ENCODE measurements around the gene FRAT1. TPM values are rescaled to one million over a fixed set of nuclear protein-coding genes. Genes with fewer than 3 reads are reported as not detected.

FRAT1 gene
- total and polyA plus RNA-seq, 2 of the 13 experiments (the other 11 are each of a cell fraction or from before 2014, with no cell fraction given) = 1.7 to 2.3 TPM

DNA sequence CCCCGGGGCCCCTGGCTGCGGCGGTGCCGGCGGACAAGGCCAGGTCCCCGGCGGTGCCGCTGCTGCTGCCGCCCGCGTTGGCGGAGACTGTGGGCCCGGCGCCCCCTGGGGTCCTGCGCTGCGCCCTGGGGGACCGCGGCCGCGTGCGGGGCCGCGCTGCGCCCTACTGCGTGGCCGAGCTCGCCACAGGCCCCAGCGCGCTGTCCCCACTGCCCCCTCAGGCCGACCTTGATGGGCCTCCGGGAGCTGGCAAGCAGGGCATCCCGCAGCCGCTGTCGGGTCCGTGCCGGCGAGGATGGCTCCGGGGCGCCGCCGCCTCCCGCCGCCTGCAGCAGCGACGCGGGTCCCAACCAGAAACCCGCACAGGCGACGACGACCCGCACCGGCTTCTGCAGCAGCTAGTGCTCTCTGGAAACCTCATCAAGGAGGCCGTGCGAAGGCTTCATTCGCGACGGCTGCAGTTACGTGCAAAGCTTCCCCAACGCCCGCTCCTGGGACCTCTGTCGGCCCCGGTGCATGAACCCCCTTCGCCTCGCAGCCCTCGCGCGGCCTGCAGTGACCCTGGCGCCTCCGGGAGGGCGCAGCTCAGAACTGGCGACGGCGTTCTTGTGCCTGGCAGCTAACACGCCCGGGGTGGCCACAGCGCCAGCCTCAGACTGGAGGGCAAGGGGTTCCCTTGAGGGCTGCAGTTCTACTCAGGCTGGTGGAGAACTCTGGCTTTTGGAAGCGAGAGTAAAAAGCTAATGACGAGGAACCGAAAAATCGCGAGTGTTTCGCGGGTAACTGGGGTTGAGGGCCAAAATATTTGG is 804 bp downstream of the FRAT1 start (continued):
- TF ChIP-seq, protein P1, sequence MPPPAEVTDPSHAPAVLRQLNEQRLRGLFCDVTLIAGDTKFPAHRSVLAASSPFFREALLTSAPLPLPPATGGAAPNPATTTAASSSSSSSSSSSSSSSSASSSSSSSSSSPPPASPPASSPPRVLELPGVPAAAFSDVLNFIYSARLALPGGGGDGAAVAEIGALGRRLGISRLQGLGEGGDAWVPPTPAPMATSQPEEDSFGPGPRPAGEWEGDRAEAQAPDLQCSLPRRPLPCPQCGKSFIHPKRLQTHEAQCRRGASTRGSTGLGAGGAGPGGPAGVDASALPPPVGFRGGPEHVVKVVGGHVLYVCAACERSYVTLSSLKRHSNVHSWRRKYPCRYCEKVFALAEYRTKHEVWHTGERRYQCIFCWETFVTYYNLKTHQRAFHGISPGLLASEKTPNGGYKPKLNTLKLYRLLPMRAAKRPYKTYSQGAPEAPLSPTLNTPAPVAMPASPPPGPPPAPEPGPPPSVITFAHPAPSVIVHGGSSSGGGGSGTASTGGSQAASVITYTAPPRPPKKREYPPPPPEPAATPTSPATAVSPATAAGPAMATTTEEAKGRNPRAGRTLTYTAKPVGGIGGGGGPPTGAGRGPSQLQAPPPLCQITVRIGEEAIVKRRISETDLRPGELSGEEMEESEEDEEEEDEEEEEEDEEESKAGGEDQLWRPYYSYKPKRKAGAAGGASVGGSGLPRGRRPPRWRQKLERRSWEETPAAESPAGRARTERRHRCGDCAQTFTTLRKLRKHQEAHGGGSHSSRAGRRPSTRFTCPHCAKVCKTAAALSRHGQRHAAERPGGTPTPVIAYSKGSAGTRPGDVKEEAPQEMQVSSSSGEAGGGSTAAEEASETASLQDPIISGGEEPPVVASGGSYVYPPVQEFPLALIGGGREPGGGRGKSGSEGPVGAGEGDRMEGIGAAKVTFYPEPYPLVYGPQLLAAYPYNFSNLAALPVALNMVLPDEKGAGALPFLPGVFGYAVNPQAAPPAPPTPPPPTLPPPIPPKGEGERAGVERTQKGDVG (CRISPR knock-in tag; IDR thresholded peaks at IDR 0.05; ENCODE audit: borderline replicate concordance) = peak; percentile 42; the same call in 1 of the 2 replicates
- TF ChIP-seq RXRB (CRISPR knock-in tag; IDR thresholded peaks at IDR 0.05; ENCODE audit: borderline replicate concordance) = peak; percentile 13; the same call in 1 of the 2 replicates
- TF ChIP-seq ZEB1 (IDR thresholded peaks at IDR 0.05; ENCODE audit: insufficient replicate concordance, low read depth) = no peak
- TF ChIP-seq KMT2A (CRISPR knock-in tag; IDR thresholded peaks at IDR 0.05) = peak; percentile 75; the same call in 1 of the 2 replicates
- peak; percentile 59; the same call in 1 of the 2 replicates for TF ChIP-seq ZNF770 (CRISPR knock-in tag; IDR thresholded peaks at IDR 0.05)
- no peak for TF ChIP-seq ZNF720 (CRISPR knock-in tag; IDR thresholded peaks at IDR 0.05)
- no peak for TF ChIP-seq ZBTB33 (CRISPR knock-in tag; IDR thresholded peaks at IDR 0.05)
- TF ChIP-seq ZNF709 (CRISPR knock-in tag; IDR thresholded peaks at IDR 0.05) = peak; percentile 72
- peak; percentile 21; the same call in 1 of the 2 replicates for TF ChIP-seq ZNF547 (CRISPR knock-in tag; IDR thresholded peaks at IDR 0.05)
- TF ChIP-seq, protein P2, sequence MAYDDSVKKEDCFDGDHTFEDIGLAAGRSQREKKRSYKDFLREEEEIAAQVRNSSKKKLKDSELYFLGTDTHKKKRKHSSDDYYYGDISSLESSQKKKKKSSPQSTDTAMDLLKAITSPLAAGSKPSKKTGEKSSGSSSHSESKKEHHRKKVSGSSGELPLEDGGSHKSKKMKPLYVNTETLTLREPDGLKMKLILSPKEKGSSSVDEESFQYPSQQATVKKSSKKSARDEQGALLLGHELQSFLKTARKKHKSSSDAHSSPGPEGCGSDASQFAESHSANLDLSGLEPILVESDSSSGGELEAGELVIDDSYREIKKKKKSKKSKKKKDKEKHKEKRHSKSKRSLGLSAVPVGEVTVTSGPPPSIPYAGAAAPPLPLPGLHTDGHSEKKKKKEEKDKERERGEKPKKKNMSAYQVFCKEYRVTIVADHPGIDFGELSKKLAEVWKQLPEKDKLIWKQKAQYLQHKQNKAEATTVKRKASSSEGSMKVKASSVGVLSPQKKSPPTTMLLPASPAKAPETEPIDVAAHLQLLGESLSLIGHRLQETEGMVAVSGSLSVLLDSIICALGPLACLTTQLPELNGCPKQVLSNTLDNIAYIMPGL (CRISPR knock-in tag; IDR thresholded peaks at IDR 0.05; ENCODE audit: borderline replicate concordance in 1 of 2, low read depth in 1 of 2) = peak; percentile 67 to 91
- peak; percentile 17; the same call in 1 of the 2 replicates for TF ChIP-seq ZHX1 (CRISPR knock-in tag; IDR thresholded peaks at IDR 0.05; ENCODE audit: low read depth)
- no peak for TF ChIP-seq ATF3 (CRISPR knock-in tag; IDR thresholded peaks at IDR 0.05)
- peak; percentile 20; the same call in 1 of the 2 replicates for TF ChIP-seq FOXC1 (CRISPR knock-in tag; IDR thresholded peaks at IDR 0.05; ENCODE audit: borderline replicate concordance)

Measured in HepG2 (cell line).